H1 (cell line): ENCODE measurements around the gene AHR. TPM values are rescaled to one million over a fixed set of nuclear protein-coding genes. Genes with fewer than 3 reads are reported as not detected.

Source experiments
- CTCF ChIA-PET: fragments of 300-600 bp; sonication (Branson Sonifier 250); formaldehyde crosslinking; loops from one replicate; lab custom pipeline; 2021; ENCODE audit not compliant: partially characterized antibody; lab: Charles Lee
- POLR2A ChIA-PET: fragments of 300-600 bp; sonication (Branson Sonifier 250); formaldehyde crosslinking; loops from one replicate; lab custom pipeline; 2021; ENCODE audit warnings: inconsistent platforms; ENCODE audit not compliant: partially characterized antibody; lab: Charles Lee
- DNase-seq, 2 experiments: peaks; one replicate each; pipeline versions ENCODE4 v3.0.0 to v3.0.0-alpha.2; 2010 to 2022; ENCODE audit warnings: low spot score in 2 of 2, low read depth in 1 of 2, mixed read lengths in 1 of 2
- FAIRE-seq: peaks from 2 replicates; lab custom pipeline; 2011; peaks lifted over from hg19 to GRCh38; lab: Jason Lieb, UNC
- H2AFZ ChIP-seq: 2 replicates; pipeline ENCODE4 v1.8.1; 2012; ENCODE audit warnings: low read length, inconsistent platforms
- H2AK5ac ChIP-seq: 2 replicates; pipeline ENCODE4 v1.6.1; 2013; ENCODE audit warnings: low read depth, low read length
- H2BK120ac ChIP-seq: replicated peaks from 2 replicates; pipeline ENCODE3; 2013; ENCODE audit warnings: low read depth, low read length, inconsistent platforms
- H2BK12ac ChIP-seq: 2 replicates; pipeline ENCODE4 v1.6.1; 2013; ENCODE audit warnings: low read depth, low read length
- H2BK15ac ChIP-seq: 2 replicates; pipeline ENCODE4 v1.6.1; 2013; ENCODE audit warnings: low read length
- H2BK20ac ChIP-seq: 2 replicates; pipeline ENCODE4 v1.6.1; 2013; ENCODE audit warnings: low read length
- H2BK5ac ChIP-seq: 2 replicates; pipeline ENCODE4 v1.6.1; 2013; ENCODE audit warnings: low read depth, low read length
- H3K14ac ChIP-seq: 2 replicates; pipeline ENCODE4 v1.6.1; 2013; ENCODE audit warnings: inconsistent platforms; ENCODE audit not compliant: insufficient read length
- H3K18ac ChIP-seq: 2 replicates; pipeline ENCODE4 v1.6.1; 2013; ENCODE audit warnings: low read length; ENCODE audit errors: extremely low read depth
- H3K23ac ChIP-seq: 2 replicates; pipeline ENCODE4 v1.6.1; 2013; ENCODE audit warnings: inconsistent platforms; ENCODE audit not compliant: insufficient read length
- H3K23me2 ChIP-seq: 2 replicates; pipeline ENCODE4 v1.6.1; 2013; ENCODE audit warnings: low read depth, low read length
- H3K27ac ChIP-seq: 2 replicates; pipeline ENCODE4 v1.6.1; 2011; ENCODE audit warnings: low read depth, low read length, inconsistent platforms
- H3K27me3 ChIP-seq, 4 experiments: replicated peaks in 1 of 4; 1 replicate in 1 of 4; 2 replicates in 3 of 4; pipeline versions ENCODE4 v1.6.1 to v1.8.1; 2011 to 2013; ENCODE audit warnings: low read length in 3 of 4, mild to moderate bottlenecking in 3 of 4, inconsistent platforms in 2 of 4, mixed read lengths in 2 of 4, moderate library complexity in 1 of 4; ENCODE audit not compliant: control insufficient read depth in 3 of 4, insufficient read depth in 3 of 4; ENCODE audit errors: extremely low read depth in 1 of 4
- H3K36me3 ChIP-seq, 4 experiments: 2 replicates each; pipeline versions ENCODE4 v1.6.1 to v1.8.1; 2011 to 2013; ENCODE audit warnings: mild to moderate bottlenecking in 4 of 4, low read length in 3 of 4, moderate library complexity in 2 of 4, control low read depth in 1 of 4, inconsistent platforms in 1 of 4; ENCODE audit not compliant: insufficient read depth in 4 of 4, control insufficient read depth in 2 of 4
- H3K4ac ChIP-seq: replicated peaks from 2 replicates; pipeline ENCODE3; 2013; ENCODE audit warnings: low read length, low read depth, mixed read lengths, inconsistent platforms; ENCODE audit not compliant: insufficient read length
- H3K4me1 ChIP-seq, 4 experiments: replicated peaks in 1 of 4; 1 replicate in 1 of 4; 2 replicates in 3 of 4; pipeline versions ENCODE4 v1.6.1 to v1.8.1; 2011 to 2013; ENCODE audit warnings: low read length in 3 of 4, inconsistent platforms in 2 of 4, mixed read lengths in 1 of 4; ENCODE audit not compliant: insufficient read depth in 4 of 4, control insufficient read depth in 3 of 4
- H3K4me2 ChIP-seq, 2 experiments: 2 replicates each; pipeline versions ENCODE4 v1.6.1 to v1.8.1; 2011 to 2013; ENCODE audit warnings: low read depth in 2 of 2, low read length in 2 of 2, control low read depth in 1 of 2, inconsistent platforms in 1 of 2, mild to moderate bottlenecking in 1 of 2; ENCODE audit not compliant: insufficient read depth in 1 of 2
- H3K4me3 ChIP-seq, 4 experiments: fragments of 200-600, 300-600 bp in 1 of 4; sonication (generic), shearing (Covaris generic), sonication (Bioruptor Twin) in 1 of 4; 2 replicates each; pipeline versions ENCODE4 v1.5.1 to v1.8.1; 2011 to 2016; ENCODE audit warnings: low read length in 4 of 4, low read depth in 3 of 4, control low read depth in 2 of 4, inconsistent platforms in 2 of 4, mild to moderate bottlenecking in 2 of 4, mixed read lengths in 1 of 4, moderate library complexity in 1 of 4; ENCODE audit not compliant: insufficient read depth in 2 of 4; ENCODE audit errors: extremely low read depth in 1 of 4
- H3K56ac ChIP-seq: replicated peaks from 2 replicates; pipeline ENCODE3; 2013; ENCODE audit warnings: low read depth, mild to moderate bottlenecking, mixed read lengths, low read length, inconsistent platforms; ENCODE audit not compliant: insufficient read length
- H3K79me1 ChIP-seq: 2 replicates; pipeline ENCODE4 v1.6.1; 2013; ENCODE audit warnings: low read depth, low read length, control low read depth
- H3K79me2 ChIP-seq, 2 experiments: 2 replicates each; pipeline versions ENCODE4 v1.6.1 to v1.8.1; 2012 to 2013; ENCODE audit warnings: low read length in 2 of 2, mild to moderate bottlenecking in 2 of 2, inconsistent platforms in 1 of 2; ENCODE audit not compliant: insufficient read depth in 2 of 2, control insufficient read depth in 1 of 2
- H3K9ac ChIP-seq, 4 experiments: replicated peaks in 1 of 4; 1 replicate in 1 of 4; 2 replicates in 3 of 4; pipeline versions ENCODE4 v1.6.1 to v1.8.1; 2011 to 2013; ENCODE audit warnings: low read depth in 3 of 4, low read length in 3 of 4, control low read depth in 2 of 4, mild to moderate bottlenecking in 2 of 4, moderate library complexity in 2 of 4, inconsistent platforms in 1 of 4; ENCODE audit errors: extremely low read depth in 1 of 4
- H3K9me3 ChIP-seq, 2 experiments: 2 replicates each; pipeline versions ENCODE4 v1.6.1 to v1.8.1; 2012 to 2013; ENCODE audit warnings: mild to moderate bottlenecking in 2 of 2, moderate library complexity in 2 of 2, control low read depth in 1 of 2, inconsistent platforms in 1 of 2, low read depth in 1 of 2, low read length in 1 of 2, mixed read lengths in 1 of 2; ENCODE audit not compliant: insufficient read depth in 2 of 2
- H4K20me1 ChIP-seq, 2 experiments: replicated peaks in 1 of 2; 2 replicates each; pipeline versions ENCODE3 to v1.8.1; 2011 to 2013; ENCODE audit warnings: inconsistent platforms in 2 of 2, low read length in 2 of 2, mild to moderate bottlenecking in 1 of 2; ENCODE audit not compliant: insufficient read depth in 2 of 2, control insufficient read depth in 1 of 2
- H4K5ac ChIP-seq: 2 replicates; pipeline ENCODE4 v1.6.1; 2013; ENCODE audit warnings: low read length, low read depth, mixed read lengths, inconsistent platforms; ENCODE audit not compliant: insufficient read length
- H4K8ac ChIP-seq: 2 replicates; pipeline ENCODE4 v1.8.0; 2013; ENCODE audit warnings: mild to moderate bottlenecking, moderate library complexity, low read length, inconsistent platforms; ENCODE audit not compliant: insufficient read depth; ENCODE audit errors: extremely low read depth
- H4K91ac ChIP-seq: replicated peaks from 2 replicates; pipeline ENCODE3; 2013; ENCODE audit warnings: low read length, mixed read lengths, inconsistent platforms; ENCODE audit not compliant: insufficient read length
- ATF3 ChIP-seq: IDR thresholded peaks from 2 replicates; pipeline ENCODE4 v1.6.1; 2011; ENCODE audit warnings: low read depth, mild to moderate bottlenecking, low read length; ENCODE audit not compliant: insufficient read depth
- BCL11A ChIP-seq, 2 experiments: IDR thresholded peaks; one replicate each; pipeline ENCODE4 v1.6.1; 2011; ENCODE audit warnings: low read depth in 2 of 2, low read length in 2 of 2, mild to moderate bottlenecking in 2 of 2
- CREB1 ChIP-seq: IDR thresholded peaks from 2 replicates; pipeline ENCODE4 v1.6.1; 2012; ENCODE audit warnings: inconsistent platforms
- JUND ChIP-seq: IDR thresholded peaks from 2 replicates; pipeline ENCODE4 v1.6.1; 2011; ENCODE audit warnings: mild to moderate bottlenecking, improper control_type of control experiment, low read length
- NANOG ChIP-seq: IDR thresholded peaks from 2 replicates; pipeline ENCODE4 v1.6.1; 2011; ENCODE audit warnings: low read length, low read depth, mild to moderate bottlenecking, inconsistent platforms; ENCODE audit not compliant: insufficient read depth, poor library complexity, severe bottlenecking
- SAP30 ChIP-seq: fragments of 300-600 bp; sonication (generic); IDR thresholded peaks from 2 replicates; pipeline ENCODE4 v1.7.1; 2012; ENCODE audit warnings: low read length, moderate library complexity, mild to moderate bottlenecking, inconsistent platforms; ENCODE audit not compliant: insufficient read depth, insufficient replicate concordance
- SUZ12 ChIP-seq: fragments of 200-600 bp; sonication (generic); IDR thresholded peaks from 2 replicates; pipeline ENCODE4 v1.6.1; 2012; ENCODE audit warnings: mild to moderate bottlenecking, inconsistent platforms, low read length, moderate library complexity, mixed read lengths
- WGBS, 2 experiments: shearing (Covaris generic) in 1 of 2; methylation state at CpG; one replicate each; pipeline versions ENCODE4 v1.1.6 to v1.1.7; 2013 to 2015; ENCODE audit warnings: low lambda C conversion rate in 2 of 2, mixed read lengths in 2 of 2, inconsistent platforms in 1 of 2, low coverage in 1 of 2, missing lambda C conversion rate in 1 of 2; ENCODE audit not compliant: insufficient replicate concordance in 2 of 2, insufficient coverage in 1 of 2, insufficient read length in 1 of 2; ENCODE audit errors: extremely low coverage in 1 of 2, missing lambda C conversion rate in 1 of 2; 5-methylcytosine and 5-hydroxymethylcytosine counted together
- polyA plus RNA-seq, 7 experiments: library from polyadenylated mRNA; depleted of rRNA in 3 of 7; stranded (reverse) in 5 of 7; unstranded in 2 of 7; fragments of >200 nt in 5 of 7; fragments of 200-250 nt in 2 of 7; gene quantifications; 1 replicate in 5 of 7; 2 replicates in 1 of 7; 4 replicates in 1 of 7; pipeline versions ENCODE4 v1.2.1 to v1.2.3, GENCODE V29; 2011 to 2013; ENCODE audit warnings: missing spikeins in 2 of 7, mixed read lengths in 2 of 7
- total RNA-seq: library from RNA; stranded (reverse); fragmentation: NEBNext Ultra II Directional; extraction: Animal tissue kit (Norgen Biotek cat#: 25700); gene quantifications from 2 replicates; pipeline ENCODE4 v1.2.1, GENCODE V29; 2021
- TF ChIP-seq, protein P1 (sequence below): IDR thresholded peaks from 2 replicates; pipeline ENCODE4 v1.6.1; 2011; ENCODE audit warnings: low read length, improper control_type of control experiment

AHR gene
- total and polyA plus RNA-seq, 2 of the 8 experiments (the other 6 are each of a cell fraction or from before 2014, with no cell fraction given) = 1.4 to 9.7 TPM

DNA sequence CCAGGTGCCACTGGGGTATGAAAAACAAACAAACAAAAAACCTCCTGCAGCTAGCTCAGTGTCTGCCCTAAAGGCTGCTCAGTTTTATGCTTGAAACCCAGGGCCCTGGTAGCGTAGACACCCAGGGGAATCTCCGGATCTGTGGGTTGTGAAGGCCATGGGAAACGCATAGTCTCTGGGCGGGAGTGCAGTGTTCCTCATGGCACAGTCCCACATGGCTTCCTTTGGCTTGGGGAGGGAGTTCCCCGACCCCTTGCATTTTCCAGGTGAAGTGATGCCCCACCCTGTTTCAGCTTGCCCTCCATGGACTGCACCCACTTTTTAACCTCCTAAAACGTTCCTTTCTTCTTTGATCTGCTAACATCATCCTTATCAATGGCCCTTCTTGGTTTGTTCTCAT is 56.0 kb downstream of the AHR start:
- H4K20me1 ChIP-seq = no peaks in the 10 kb centered on the region
- H3K14ac ChIP-seq = no peak overlapping the region
- WGBS, 2 experiments = 99% methylated on average over 6 of the region's 6 CpGs; no CpG with 5 or more reads in 1 of the 2 experiments
- H2BK20ac ChIP-seq = no peak overlapping the region
- no peak overlapping the region for H3K4me2 ChIP-seq
- H3K23me2 ChIP-seq = no peaks in the 10 kb centered on the region
- no peak overlapping the region for H3K23ac ChIP-seq
- no peaks in the 10 kb centered on the region for H3K79me1 ChIP-seq
- H2BK120ac ChIP-seq = no peak overlapping the region
- H2AK5ac ChIP-seq = no peak overlapping the region
- H2BK12ac ChIP-seq = no peak overlapping the region
- H3K36me3 ChIP-seq = no peaks in the 10 kb centered on the region
- ChIA-PET CTCF (no interaction called here), POLR2A (no interaction called here)
- no peak overlapping the region for H2BK15ac ChIP-seq
- no peak overlapping the region for H2AFZ ChIP-seq
- H3K27me3 ChIP-seq = no peaks in the 10 kb centered on the region
- no peak overlapping the region for H3K9ac ChIP-seq
- H4K91ac ChIP-seq = no peak overlapping the region
- no peak for FAIRE-seq
- H3K4me1 ChIP-seq = 0 out of 7 replicates have a peak, but pooled peaks cover 0 to 2% (median 0%) of the 10 kb centered on the region in 4 experiments
- DNase-seq = no peak
- no peak overlapping the region for H2BK5ac ChIP-seq
- H4K8ac ChIP-seq = no peak overlapping the region
- H3K56ac ChIP-seq = no peak overlapping the region
- H3K4ac ChIP-seq = no peak overlapping the region
- peaks cover 0 to 8% of the 10 kb centered on the region in 2 experiments; a peak in 2 of 4 replicates for H3K9me3 ChIP-seq
- no peak overlapping the region for H3K4me3 ChIP-seq
- no peak overlapping the region for H3K27ac ChIP-seq
- no peak overlapping the region for H3K18ac ChIP-seq
- H3K79me2 ChIP-seq = no peaks in the 10 kb centered on the region
- no peak overlapping the region for H4K5ac ChIP-seq
- TF ChIP-seq SUZ12 (no peak), CREB1 (no peak), JUND (no peak), ATF3 (no peak), SAP30 (no peak), NANOG (no peak), BCL11A (IDR thresholded peaks at IDR 0.05; ENCODE audit: low read depth in 2 of 2, low read length in 2 of 2) (no peak)
- TF ChIP-seq, protein P1, sequence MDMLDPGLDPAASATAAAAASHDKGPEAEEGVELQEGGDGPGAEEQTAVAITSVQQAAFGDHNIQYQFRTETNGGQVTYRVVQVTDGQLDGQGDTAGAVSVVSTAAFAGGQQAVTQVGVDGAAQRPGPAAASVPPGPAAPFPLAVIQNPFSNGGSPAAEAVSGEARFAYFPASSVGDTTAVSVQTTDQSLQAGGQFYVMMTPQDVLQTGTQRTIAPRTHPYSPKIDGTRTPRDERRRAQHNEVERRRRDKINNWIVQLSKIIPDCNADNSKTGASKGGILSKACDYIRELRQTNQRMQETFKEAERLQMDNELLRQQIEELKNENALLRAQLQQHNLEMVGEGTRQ = no peak
